CD4-positive, alpha-beta T cell treated with Interleukin-4 for 4 hours (primary cell): ENCODE data around the gene TMEM151B.

Source experiments
- DNase-seq: peaks from one replicate; pipeline ENCODE4 v3.0.0-alpha.2; 2020

The TMEM151B gene

GRCh38 chr6:44233567-44234100 lies 36.6 kb upstream of the TMEM151B start:
- no peak for DNase-seq

- DNase-seq: no peak
Observed at GRCh38 chr6:44234101-44235025, 35.9 kb upstream of the TMEM151B start.

- DNase-seq: no peak
Observed at GRCh38 chr6:44235269-44235668, 35.0 kb upstream of the TMEM151B start.

GRCh38 chr6:44235891-44236516 lies 34.2 kb upstream of the TMEM151B start:
- DNase-seq: no peak

GRCh38 chr6:44237021-44237812 lies 33.0 kb upstream of the TMEM151B start:
- peak; percentile 86 for DNase-seq

GRCh38 chr6:44237813-44238433 lies 32.3 kb upstream of the TMEM151B start:
- peak; percentile 71 for DNase-seq

- DNase-seq: no peak
Observed at GRCh38 chr6:44238687-44239350, 31.4 kb upstream of the TMEM151B start.

- no peak for DNase-seq
Observed at GRCh38 chr6:44243345-44243744, 26.9 kb upstream of the TMEM151B start.

- DNase-seq: no peak
Observed at GRCh38 chr6:44245391-44245911, 24.8 kb upstream of the TMEM151B start.

GRCh38 chr6:44245912-44246662 lies 24.2 kb upstream of the TMEM151B start:
- peak; percentile 75 for DNase-seq

GRCh38 chr6:44246663-44247337 lies 23.4 kb upstream of the TMEM151B start, which contains the start of gene HSP90AB1:
HSP90AB1 (plus strand) TSS chr6:44247101; CDS start chr6:44248630, 1,529 bp downstream.
- peak; percentile 99 for DNase-seq

- peak; percentile 93 for DNase-seq
Observed at GRCh38 chr6:44247338-44248302, 22.6 kb upstream of the TMEM151B start.

- DNase-seq: no peak
Observed at GRCh38 chr6:44248579-44248978, 21.7 kb upstream of the TMEM151B start.

GRCh38 chr6:44249082-44249748 lies 21.0 kb upstream of the TMEM151B start:
- DNase-seq: no peak

GRCh38 chr6:44250067-44250717 lies 20.1 kb upstream of the TMEM151B start:
- no peak for DNase-seq

GRCh38 chr6:44250718-44251123 lies 19.5 kb upstream of the TMEM151B start:
- no peak for DNase-seq

GRCh38 chr6:44251576-44252524 lies 18.4 kb upstream of the TMEM151B start:
- DNase-seq: no peak
